Hepatocyte (in vitro differentiated cells): Measurements from ENCODE around the gene DMD.

Experiments used
- EZH2 ChIP-seq: fragments of 200-600 bp; sonication (generic); IDR thresholded peaks from 2 replicates; pipeline ENCODE4 v1.6.1; 2016; ENCODE audit warnings: antibody characterized with exemption, mild to moderate bottlenecking, borderline replicate concordance
- EZH2phosphoT487 ChIP-seq: fragments of 200-600 bp; sonication (generic); IDR thresholded peaks from one replicate; pipeline ENCODE4 v1.6.1; 2018; ENCODE audit warnings: antibody characterized with exemption, mild to moderate bottlenecking, low read depth, moderate library complexity; ENCODE audit not compliant: unreplicated experiment, severe bottlenecking
- TF ChIP-seq, protein P1 (sequence below): fragments of 200-600 bp; sonication (generic); IDR thresholded peaks from 2 replicates; pipeline ENCODE4 v1.5.1; 2016; ENCODE audit warnings: antibody characterized with exemption, mild to moderate bottlenecking; ENCODE audit not compliant: poor library complexity

DNA sequence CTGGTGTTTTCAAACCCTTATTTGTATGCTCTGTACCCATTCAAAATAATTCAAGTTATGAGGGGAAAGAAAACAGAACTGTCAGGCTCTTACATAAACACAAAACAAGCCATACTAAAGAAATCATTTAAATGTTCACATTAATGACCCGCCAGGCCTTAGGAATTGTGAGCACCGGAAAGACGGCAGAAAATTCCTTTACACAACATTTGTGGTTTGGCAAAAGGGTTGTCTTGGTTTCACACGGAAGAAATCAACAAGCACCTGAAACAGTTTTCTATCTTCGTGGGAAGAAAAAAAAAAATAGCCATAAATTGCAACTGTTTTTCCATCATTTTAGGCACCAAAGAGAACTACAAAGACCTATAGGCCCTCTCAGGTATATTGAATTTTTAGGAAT, 1951.0 kb downstream of the DMD start:
- TF ChIP-seq, protein P1, sequence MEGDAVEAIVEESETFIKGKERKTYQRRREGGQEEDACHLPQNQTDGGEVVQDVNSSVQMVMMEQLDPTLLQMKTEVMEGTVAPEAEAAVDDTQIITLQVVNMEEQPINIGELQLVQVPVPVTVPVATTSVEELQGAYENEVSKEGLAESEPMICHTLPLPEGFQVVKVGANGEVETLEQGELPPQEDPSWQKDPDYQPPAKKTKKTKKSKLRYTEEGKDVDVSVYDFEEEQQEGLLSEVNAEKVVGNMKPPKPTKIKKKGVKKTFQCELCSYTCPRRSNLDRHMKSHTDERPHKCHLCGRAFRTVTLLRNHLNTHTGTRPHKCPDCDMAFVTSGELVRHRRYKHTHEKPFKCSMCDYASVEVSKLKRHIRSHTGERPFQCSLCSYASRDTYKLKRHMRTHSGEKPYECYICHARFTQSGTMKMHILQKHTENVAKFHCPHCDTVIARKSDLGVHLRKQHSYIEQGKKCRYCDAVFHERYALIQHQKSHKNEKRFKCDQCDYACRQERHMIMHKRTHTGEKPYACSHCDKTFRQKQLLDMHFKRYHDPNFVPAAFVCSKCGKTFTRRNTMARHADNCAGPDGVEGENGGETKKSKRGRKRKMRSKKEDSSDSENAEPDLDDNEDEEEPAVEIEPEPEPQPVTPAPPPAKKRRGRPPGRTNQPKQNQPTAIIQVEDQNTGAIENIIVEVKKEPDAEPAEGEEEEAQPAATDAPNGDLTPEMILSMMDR, result no peak
- no peak for TF ChIP-seq EZH2
- TF ChIP-seq EZH2phosphoT487, result no peak
